AG04449 (cell line): ENCODE data around the gene FZD4.

Experiments used
- CTCF ChIA-PET: fragments of 350-600 bp; formaldehyde crosslinking; extraction: SDS; loops from one replicate; lab custom pipeline; 2021; ENCODE audit warnings: antibody characterized with exemption; lab: Yijun Ruan, JAX
- POLR2A ChIA-PET: fragments of 400-600, 350-600 bp; formaldehyde crosslinking; extraction: SDS; loops from one replicate; lab custom pipeline; 2020; ENCODE audit warnings: antibody characterized with exemption, inconsistent platforms; lab: Yijun Ruan, JAX
- DNase-seq: peaks from one replicate; pipeline ENCODE4 v3.0.0-alpha.2; 2010; ENCODE audit warnings: low read depth, low spot score
- H3K4me3 ChIP-seq: 2 replicates; pipeline ENCODE4 v1.5.1; 2011; ENCODE audit warnings: low read depth, mild to moderate bottlenecking, control low read depth, low read length
- TF ChIP-seq, protein P1 (sequence below): IDR thresholded peaks from one replicate; pipeline ENCODE4 v1.5.1; 2011; ENCODE audit warnings: mild to moderate bottlenecking, moderate library complexity, low read length, control low read depth, inconsistent platforms; ENCODE audit not compliant: insufficient read depth; ENCODE audit errors: missing control alignments

The FZD4 gene

DNA sequence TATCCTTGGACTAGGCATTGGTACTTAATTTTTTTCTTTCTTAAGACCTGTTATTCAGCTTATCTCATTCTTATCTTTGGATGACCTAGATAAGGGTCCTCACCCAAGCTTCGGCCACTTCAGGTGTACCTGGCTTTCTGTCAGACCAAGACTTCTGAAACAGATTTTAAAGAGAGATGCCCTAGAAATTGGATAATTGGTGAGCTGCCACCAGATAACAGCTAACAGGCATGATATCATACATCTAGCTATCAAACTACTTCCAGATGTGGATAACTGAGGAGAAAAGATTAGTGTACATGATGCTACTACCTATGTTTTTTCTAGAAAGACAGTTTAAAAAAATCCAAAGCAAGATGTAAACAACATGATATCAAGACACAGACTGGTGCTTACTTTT lies 52.9 kb downstream of the FZD4 start:
- no peak for DNase-seq
- TF ChIP-seq, protein P1, sequence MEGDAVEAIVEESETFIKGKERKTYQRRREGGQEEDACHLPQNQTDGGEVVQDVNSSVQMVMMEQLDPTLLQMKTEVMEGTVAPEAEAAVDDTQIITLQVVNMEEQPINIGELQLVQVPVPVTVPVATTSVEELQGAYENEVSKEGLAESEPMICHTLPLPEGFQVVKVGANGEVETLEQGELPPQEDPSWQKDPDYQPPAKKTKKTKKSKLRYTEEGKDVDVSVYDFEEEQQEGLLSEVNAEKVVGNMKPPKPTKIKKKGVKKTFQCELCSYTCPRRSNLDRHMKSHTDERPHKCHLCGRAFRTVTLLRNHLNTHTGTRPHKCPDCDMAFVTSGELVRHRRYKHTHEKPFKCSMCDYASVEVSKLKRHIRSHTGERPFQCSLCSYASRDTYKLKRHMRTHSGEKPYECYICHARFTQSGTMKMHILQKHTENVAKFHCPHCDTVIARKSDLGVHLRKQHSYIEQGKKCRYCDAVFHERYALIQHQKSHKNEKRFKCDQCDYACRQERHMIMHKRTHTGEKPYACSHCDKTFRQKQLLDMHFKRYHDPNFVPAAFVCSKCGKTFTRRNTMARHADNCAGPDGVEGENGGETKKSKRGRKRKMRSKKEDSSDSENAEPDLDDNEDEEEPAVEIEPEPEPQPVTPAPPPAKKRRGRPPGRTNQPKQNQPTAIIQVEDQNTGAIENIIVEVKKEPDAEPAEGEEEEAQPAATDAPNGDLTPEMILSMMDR = no peak
- CTCF ChIA-PET = interaction anchor here (1.1 to 1.6 kb wide), 3 partner anchors 12 to 32 kb away, joined by 3 to 8 read pairs (median 8); no protein-coding TSS in a partner anchor
- POLR2A ChIA-PET = no interaction called here
- H3K4me3 ChIP-seq = no peak overlapping the region

DNA sequence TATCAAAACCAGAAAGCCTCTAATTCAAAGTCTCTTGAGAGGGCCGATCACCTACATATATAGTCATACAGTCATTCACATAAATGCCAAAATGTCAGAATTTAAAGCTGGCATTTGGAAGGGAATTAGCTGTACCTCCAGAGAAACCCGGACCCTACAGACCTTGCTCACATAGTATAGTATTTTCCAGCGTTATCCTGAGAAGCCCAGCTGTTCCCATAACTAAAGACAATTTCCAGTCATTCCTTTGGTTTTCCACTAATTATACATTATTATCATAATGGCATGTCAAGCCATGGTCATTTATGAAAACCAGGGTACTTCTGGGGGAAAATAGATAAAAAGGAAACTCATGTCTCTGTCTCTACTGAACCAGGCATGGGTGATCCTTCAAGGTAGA lies 53.6 kb downstream of the FZD4 start:
- H3K4me3 ChIP-seq = no peak overlapping the region
- no peak for DNase-seq
- ChIA-PET POLR2A (no interaction called here), CTCF (interaction anchor here (1.6 kb wide), 1 partner anchor 31 kb away, joined by 8 read pairs; no protein-coding TSS in a partner anchor)
- TF ChIP-seq, protein P1 = no peak

DNA sequence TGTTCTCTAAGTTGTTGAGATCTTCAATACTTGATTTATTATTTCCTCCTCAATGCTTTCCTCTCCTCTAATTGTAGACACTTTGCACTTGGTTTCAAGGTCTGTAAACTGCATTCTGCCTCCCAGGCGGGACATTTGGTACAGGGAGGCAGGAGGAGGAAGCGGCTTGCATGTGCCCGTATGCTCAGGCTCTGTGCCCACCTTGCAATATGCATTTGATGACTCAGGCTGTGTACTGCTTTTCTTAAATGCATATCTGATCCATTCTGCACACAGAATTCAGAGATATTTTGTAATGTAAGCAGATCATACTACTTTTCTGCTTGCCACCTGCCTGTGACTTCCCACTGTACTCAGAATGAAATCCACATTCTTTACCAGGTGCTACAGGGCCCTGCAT lies 55.0 kb downstream of the FZD4 start:
- ChIA-PET POLR2A (no interaction called here), CTCF (no interaction called here)
- H3K4me3 ChIP-seq = no peak overlapping the region
- DNase-seq = no peak
- TF ChIP-seq, protein P1 = no peak

DNA sequence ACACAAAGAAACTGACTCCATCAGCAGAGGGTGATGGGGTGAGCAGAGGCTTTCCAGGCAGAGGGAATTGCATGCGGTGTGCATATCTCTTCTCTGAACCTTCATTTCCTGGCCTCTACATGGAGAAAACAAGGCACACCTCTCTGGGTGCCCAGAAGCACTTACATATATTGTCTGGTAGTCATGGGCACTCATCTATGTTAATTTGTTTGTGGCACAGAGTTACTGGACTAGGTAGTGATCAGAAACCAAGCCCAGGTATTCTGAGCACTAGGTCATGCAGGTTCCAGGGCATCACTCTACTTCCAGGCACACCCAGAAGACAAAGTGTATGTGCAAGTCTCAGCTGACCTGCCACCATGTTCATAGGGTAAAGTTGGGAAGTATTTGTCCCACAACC lies 56.5 kb downstream of the FZD4 start:
- no peak for DNase-seq
- POLR2A ChIA-PET = no interaction called here
- no peak overlapping the region for H3K4me3 ChIP-seq
- CTCF ChIA-PET = interaction anchor here (4.4 kb wide), 1 partner anchor 29 kb away, joined by 25 read pairs; no protein-coding TSS in a partner anchor
- TF ChIP-seq, protein P1 = no peak

DNA sequence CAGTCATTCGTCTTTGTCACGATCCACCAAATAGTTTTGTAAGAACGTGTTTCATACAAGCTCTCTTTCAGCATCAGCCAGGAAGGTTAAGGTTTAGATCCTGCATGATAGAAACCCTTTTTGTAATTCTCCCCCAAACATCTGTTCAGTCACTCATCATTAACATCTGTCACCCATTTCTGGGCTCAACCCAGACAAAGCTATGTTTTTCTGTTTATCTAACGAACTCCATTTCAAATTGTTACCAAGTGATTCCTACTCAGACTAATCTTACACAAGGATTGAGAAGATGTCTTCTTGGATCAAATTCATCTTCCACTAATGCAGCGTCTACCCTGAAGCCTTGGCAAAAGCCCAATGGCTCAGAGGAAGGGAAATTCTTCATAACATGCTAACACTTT lies 58.8 kb downstream of the FZD4 start:
- TF ChIP-seq, protein P1 = no peak
- ChIA-PET POLR2A (no interaction called here), CTCF (interaction anchor here (1.5 to 4.4 kb wide), 2 partner anchors 24 to 26 kb away, joined by 7 to 25 read pairs; no protein-coding TSS in a partner anchor)
- no peak for DNase-seq
- H3K4me3 ChIP-seq = no peak overlapping the region
